ENCODE measurements around the gene LMNTD1. TPM values are rescaled to one million over a fixed set of nuclear protein-coding genes. Genes with fewer than 3 reads are reported as not detected.
"Not testable (repeated sequence)": the region's sequence is repeated elsewhere in the genome, so short reads cannot be mapped to it uniquely, and the experiment has no call there.

Gene LMNTD1
- polyA plus RNA-seq, 10 donors = 0.26 to 0.60 TPM; not detected in 8

DNA sequence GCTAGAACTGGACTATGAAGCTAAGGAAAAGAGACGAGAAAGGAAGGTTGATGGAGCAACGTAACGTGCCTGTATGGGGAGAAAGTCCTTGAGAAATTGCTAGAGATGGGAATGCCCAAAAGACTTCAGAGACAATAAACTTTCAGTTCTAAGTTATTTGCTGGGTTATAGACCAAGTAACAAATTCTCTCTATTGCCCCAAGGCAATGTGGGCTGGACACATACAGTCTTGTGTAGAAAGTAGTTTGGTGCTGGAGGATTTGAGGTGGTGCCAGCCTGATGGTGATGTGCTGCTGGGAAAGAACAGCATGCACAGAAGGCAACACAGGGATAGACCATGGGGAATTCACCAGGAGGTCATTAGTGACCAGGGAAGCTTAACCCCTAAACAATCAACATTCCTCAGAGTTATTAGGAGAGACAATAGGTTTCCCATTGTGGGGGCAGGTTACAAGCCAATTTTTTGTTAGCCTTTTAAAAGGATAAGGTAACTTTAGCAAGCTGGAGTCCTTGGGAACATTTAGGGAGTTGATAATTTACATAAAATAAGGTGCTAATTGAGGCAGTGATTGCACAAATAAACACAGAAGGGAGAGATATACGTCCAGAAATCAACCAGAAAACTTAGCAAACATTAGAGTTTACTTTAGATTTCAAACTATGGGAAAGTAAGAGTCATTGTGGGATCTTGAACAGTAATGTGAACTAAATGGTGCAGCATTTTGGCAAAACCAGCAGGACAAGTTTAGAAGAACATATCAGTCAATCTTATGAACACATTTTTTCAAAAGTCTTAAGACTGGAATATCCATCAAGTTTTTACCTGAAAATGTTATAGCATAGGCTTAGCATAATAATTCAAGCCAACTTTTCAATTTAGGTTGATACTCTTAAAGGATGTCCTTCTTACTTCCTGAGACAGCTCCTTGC, 61.4 kb downstream of the LMNTD1 start:
- DNase-seq = no peak

- DNase-seq = not testable (repeated sequence)
Measured at GRCh38 chr12:25488956-25489870, 63.9 kb downstream of the LMNTD1 start.

- DNase-seq = no peak
Measured at GRCh38 chr12:25482625-25483024, 70.5 kb downstream of the LMNTD1 start.

- DNase-seq = no peak
Measured at GRCh38 chr12:25480145-25480544, 72.9 kb downstream of the LMNTD1 start.

DNA sequence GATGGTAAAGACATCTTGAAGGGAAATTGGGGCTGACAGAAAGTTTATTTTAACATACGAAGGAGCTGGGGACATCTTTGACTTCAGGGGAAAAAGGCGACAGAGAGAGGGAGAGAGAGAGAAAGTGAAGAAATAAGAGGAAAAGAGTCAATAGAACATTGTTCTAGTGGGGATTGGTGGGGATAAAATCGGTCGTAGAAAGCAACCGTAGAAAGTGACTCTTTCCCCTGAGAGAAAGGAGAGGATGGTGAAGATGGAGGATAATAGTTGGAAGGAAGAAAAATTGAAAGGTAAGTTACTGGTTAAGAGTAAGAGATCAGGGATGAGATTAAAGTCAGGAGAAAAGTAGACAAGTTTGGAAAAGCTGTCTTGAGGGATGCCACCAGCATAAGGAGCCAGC, 75.9 kb downstream of the LMNTD1 start:
- DNase-seq = no peak

DNA sequence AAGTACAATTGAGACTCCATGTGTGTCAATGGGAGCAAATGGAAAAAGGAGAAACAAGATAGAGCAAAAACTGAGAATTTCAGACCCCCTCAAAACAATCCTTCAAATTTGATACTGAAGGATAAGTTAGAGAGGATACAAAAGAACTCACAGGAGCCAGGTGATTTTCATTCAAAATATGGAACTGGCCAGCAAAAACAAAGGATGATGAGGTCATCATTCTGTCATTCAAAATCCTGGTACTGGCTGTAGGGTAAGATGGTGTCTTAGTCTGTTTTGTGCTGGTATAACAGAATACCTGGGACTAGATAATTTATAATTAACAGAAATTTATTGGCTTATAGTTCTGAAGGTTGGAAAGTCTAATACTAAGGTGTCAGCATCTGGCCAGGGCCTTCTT, 80.6 kb downstream of the LMNTD1 start:
- DNase-seq = no peak

DNA sequence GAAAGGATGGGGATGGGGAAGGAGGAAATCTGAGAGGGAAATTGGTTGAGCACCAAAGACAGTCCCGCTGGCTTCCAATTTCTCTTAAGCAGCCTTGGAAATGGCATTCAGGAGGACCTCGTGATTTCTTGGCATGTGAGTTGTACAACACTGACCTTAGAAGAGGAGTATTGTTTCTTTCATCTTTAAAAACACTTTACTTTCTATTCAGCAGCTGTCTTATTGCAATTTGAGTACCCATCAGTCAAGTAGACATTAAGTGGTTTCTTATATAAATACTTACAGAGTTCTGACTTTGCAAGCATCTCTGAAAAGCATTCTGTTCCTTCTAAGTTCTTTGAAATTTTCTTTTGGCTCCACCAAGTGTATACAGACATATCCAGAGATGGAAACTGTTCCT, 83.2 kb downstream of the LMNTD1 start:
- no peak for DNase-seq

DNA sequence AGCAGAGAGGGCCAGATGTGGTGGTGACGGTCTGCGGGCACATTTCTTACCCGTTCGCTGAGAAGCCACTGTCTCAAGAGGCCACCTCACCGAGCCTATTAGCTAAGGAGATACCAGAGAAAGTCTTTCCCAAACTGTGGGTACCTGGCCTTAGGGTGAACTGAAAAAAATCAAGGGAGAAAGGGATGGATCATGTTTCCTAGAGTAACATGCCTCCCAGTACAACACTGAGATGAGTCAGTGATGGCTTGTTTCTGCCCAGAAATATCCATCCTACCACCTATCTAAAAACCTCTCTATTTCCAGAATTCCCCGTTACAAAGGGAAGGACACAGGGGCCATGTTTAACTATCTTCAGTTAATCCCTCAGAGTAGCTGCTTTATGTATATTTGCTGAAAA, 83.7 kb downstream of the LMNTD1 start:
- DNase-seq = no peak

DNA sequence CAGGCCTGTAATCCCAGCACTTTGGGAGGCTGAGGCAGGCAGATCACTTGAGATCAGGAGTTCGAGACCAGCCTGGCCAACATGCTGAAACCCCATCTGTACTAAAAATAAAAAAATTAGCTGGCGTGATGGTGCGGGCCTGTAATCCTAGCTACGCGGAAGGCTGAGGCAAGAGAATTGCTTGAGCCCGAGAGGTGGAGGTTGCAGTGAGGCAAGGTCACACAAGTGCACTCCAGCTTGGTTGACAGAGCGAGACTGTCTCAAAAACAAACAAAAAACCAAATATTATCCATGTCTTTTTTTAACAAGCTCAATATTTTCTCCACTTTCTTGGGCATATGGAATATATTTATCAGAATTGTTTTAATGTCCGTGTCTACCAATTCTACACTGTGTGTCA, 89.6 kb downstream of the LMNTD1 start:
- no peak for DNase-seq

- no peak for DNase-seq
Measured at GRCh38 chr12:25463005-25463404, 90.1 kb downstream of the LMNTD1 start.

GRCh38 chr12:25459541-25459951, 93.5 kb downstream of the LMNTD1 start:
- DNase-seq = no peak

- peak in 1 of 3 donors; percentile 93 for DNase-seq
Measured at GRCh38 chr12:25458047-25458552, 95.0 kb downstream of the LMNTD1 start.

- DNase-seq = no peak
Measured at GRCh38 chr12:25456474-25456873, 96.6 kb downstream of the LMNTD1 start.

DNA sequence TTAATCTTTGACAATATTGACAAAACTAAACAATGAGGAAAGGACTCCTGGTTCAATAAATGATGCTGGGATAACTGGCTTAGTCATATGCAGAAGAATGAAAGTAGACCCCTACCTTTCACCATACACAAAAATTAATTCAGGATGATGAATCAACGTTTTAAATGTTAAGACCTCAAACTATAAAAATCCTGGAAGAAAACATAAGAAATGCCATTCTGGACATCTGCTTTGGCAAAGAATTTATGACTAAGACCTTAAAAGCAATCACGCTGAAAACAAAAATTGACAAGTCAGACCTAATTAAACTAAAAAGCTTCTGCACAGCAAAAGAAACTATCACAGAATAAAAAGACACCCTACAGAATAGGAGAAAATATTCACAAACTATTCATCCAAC, 97.4 kb downstream of the LMNTD1 start:
- no peak for DNase-seq

DNA sequence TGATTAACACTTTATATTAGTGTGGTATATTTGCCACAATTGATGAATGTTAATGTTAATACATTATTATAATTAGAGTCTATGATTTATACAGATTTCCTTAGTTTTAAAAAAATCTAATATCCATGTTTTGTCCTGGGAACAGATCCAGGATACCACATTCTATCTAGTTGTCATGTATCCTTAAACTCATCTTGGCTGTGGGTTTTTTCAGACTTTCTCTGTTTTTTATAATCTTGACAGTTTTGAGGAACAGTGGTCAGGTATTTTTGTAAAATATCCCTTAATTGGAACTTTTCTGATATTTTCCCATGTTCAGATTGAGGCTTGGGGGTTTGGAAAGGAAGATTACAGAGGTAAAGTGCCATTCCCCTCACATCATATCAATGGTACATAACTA, 104.1 kb downstream of the LMNTD1 start:
- no peak for DNase-seq

DNA sequence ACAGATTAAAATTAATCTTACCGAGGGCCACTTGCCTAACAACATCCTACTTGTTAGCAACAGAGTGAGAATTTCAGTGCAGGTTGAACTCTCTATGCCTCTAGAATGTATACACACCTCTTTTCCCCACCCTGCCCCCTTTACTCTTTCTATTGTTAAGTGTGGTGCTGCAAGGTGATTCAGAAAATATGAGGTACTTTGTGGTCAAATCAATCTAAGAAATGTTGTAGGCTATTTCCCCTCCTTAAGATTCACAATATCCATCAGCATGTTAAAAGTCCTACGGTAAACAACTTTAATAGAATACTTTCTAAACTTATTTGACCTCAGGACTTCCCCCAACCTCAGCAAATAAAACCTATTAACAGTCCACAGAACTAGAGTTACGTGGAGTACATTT, 106.0 kb downstream of the LMNTD1 start:
- no peak for DNase-seq

DNA sequence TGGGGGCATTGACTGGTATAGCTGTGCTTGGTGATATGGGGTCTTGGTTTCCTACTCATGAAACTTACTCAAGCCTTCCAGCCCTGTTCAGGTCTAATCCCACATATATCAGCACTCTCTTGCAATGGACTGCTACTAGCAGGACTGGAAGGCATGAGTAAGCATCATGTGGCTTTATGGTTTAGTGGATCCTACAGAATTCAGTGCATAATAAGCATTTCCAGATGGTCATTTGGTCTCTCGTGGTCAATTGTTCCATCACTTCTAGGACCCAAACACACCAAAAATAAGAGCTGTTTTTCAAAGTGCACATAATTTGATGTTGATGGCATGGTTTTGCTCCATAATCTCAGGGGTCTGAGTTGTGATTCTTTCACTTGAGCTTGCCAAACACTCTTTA, 114.4 kb downstream of the LMNTD1 start:
- peak in 1 of 3 donors; percentile 35 for DNase-seq

GRCh38 chr12:25436206-25437030, 116.7 kb downstream of the LMNTD1 start:
- DNase-seq = peak; percentile 74 to 90 (median 81)

GRCh38 chr12:25435431-25435830, 117.7 kb downstream of the LMNTD1 start:
- no peak for DNase-seq

DNA sequence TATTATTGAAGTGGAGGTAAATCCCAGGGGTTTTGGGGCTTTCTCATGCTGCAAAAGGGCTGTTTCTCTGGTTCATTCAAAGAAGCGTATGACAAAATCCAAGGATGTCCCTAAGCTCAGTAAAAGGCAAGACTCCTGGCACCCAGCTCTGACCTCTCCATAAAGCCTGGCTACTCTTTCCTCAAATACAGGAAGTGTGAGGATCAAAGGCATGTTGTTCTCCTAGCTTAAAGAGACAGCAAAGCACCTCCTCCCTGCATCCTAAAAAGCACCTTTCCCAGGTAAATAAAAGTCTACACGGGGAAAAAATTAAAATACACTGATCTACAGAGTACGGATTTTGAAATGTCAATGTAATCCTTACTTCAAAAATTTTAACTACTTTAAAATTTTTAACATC, 118.6 kb downstream of the LMNTD1 start:
- DNase-seq = peak in 1 of 3 donors; percentile 24

- DNase-seq = peak in 1 of 3 donors; percentile 16
Measured at GRCh38 chr12:25433581-25434325, 119.3 kb downstream of the LMNTD1 start.

All from muscle of back (tissue), 11 donors.